NCI-H1436 treated with DMSO at 0.1 percent for 48 hours (cell line): ENCODE data around the gene PSD4.

Experiments
- DNase-seq: peaks from one replicate; lab custom pipeline; 2025; lab: John Stamatoyannopoulos, UW

PSD4 gene

DNA sequence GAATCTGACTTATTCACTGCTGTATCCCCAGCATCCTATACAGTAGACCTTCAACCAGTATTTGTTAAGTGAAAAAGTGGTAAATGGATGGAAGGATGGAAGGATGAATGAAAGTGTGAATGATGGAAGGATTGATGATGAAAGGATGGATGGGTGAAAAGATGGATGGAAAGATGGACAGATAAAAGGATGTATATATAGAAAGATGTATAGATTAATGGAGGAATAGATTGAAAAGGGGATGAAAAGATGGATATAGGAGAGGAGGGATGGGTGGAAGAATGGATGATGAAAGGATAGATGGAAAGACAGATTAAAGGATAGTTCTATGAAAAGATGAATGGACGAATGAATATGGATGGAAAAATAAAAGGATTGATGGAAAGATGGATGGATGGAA is 50.0 kb downstream of the PSD4 start:
- DNase-seq, result no peak

DNA sequence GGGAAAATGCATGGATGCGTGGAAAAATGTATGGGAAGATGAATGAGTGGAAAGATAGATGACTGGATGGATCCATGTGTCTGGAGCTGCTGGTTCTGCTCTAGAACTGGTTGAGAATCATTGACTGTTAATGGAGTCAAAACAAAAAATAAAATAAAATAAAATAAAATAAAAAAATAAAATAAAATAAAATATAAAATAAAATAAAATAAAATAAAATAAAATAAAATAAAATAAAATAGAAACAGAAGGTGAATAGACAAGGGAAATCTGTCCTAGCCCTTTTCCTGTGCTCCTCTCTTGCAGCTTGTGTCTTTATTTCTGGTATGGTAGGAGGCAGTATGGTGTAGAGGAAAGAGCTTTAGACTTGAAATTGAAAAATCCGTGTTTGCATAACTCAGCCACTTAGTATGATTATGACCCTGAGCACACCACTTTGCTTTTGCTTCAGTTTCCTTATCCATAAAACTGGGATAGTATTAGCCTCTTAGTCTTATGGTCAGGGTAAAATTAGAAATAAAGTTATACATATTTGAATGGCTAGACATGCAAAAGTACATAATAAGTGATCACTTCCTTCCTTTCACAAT is 51.0 kb downstream of the PSD4 start:
- DNase-seq, result no peak

GRCh38 chr2:113225263-113226259 is 51.8 kb downstream of the PSD4 start:
- no peak for DNase-seq

- DNase-seq, result no peak
Observed at GRCh38 chr2:113226462-113226861, 52.7 kb downstream of the PSD4 start.

DNA sequence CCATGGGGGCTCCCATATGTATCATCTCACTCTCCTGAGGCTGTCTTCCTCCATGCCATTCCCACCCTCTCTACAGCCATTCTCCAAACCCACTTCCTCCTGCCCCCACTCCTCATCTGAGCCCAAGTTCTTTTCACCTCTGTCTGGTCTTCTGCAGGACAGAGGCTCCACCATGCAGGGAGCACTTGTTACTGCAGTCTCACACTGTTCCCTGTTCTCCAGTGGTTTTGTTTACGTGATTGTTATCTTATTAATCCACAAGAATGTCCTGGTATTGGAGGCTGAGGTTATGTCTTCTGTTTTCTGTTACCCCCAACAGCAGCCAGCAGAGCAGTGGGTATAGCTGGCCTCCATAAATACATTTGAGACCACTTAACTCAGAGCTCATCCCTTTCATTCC is 53.5 kb downstream of the PSD4 start:
- no peak for DNase-seq

DNA sequence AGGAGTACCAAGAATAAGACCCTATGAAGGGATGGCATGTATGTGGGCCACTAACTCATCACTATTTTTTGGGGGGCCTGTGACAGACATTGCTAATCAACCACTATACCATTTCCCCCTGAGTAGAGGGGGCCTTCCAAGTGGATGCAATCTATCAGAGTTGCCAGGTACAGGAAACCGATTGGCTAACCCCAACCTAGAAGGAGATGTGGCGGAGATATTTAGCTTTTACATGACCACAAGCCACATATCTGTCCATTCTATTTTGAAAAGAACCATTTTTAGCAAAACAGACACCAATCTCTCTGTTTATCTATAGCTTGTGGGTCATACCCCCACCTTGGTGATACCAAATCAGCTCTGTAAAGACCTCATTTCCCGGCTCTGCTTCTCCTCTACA is 53.9 kb downstream of the PSD4 start:
- no peak for DNase-seq

DNA sequence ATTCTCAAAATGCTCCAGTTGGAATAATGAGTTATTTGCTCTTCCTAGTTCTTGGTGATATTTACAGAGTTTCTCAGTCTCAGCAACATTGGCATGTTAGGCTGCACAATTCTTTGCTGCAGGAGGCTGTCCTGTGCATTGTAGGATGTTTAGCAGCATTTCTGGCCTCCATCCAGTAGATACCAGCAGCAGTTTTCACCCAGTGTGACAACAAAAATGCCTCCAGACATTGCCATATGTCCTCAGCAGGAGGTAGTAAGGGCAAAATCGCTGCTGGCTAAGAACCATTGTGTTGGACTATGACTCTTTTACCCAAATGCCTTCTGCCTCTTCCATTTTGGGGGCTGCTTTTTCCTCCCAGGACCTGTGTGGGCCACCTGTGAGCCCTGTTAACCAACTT is 54.6 kb downstream of the PSD4 start:
- DNase-seq, result no peak

GRCh38 chr2:113228991-113229716 is 55.4 kb downstream of the PSD4 start:
- no peak for DNase-seq

GRCh38 chr2:113229795-113230194 is 56.0 kb downstream of the PSD4 start:
- DNase-seq, result no peak

DNA sequence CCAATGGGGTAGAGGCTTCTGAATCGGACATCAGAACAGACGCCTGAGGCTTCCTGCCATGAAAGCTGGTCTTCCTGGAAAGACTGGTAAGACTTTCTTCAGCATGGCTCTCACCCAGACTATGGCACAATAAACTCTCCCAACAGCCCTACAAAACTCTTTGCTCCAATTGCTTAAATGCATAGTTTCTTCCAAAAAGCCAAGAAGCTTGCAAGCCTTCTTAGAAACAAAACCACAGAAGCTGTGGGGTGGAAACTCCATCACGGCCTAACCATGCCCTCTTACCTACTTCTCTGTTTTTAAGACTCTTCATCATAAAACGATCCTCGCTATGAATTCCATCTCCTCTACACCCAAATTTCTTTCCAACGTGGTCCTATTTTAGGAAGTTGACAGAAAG is 56.8 kb downstream of the PSD4 start:
- DNase-seq, result no peak

GRCh38 chr2:113231064-113231463 is 57.3 kb downstream of the PSD4 start:
- DNase-seq, result no peak

- no peak for DNase-seq
Observed at GRCh38 chr2:113232123-113232522, 58.4 kb downstream of the PSD4 start.

GRCh38 chr2:113232740-113233139 is 59.0 kb downstream of the PSD4 start:
- DNase-seq, result no peak

GRCh38 chr2:113233593-113234550 is 60.1 kb downstream of the PSD4 start:
- DNase-seq, result no peak

DNA sequence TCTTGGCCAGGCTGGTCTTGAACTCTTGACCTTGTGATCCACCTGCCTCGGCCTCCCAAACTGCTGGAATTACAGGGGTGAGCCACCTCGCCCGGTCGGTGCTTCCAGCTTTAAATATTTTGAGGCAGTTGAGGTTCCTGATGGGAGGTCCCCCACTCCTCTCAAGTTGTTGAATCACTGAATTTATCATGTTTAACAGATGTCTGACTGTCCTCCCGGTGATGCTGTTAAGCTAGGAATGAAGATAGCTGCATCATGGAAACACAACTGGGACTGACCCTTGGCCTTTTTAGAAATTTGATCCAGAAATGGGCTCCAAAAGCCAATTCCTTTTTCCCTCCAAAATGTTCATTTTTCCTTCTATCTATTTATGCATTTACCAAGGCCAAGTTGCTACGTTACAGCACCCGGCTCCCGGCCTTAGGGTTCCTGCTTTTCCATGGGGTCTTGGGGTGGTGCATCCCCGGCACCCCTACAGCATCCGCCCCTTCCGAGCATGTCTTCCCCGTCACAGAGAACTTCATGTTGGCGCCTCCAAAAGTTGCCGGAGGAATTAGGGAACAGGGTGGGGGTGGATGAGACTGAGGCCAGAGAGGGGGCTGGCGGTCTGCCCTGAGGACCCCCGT is 61.1 kb downstream of the PSD4 start:
- DNase-seq, result no peak

- DNase-seq, result peak; percentile 7
Observed at GRCh38 chr2:113235347-113236226, 61.8 kb downstream of the PSD4 start.

- no peak for DNase-seq
Observed at GRCh38 chr2:113236367-113237159, 62.8 kb downstream of the PSD4 start.

DNA sequence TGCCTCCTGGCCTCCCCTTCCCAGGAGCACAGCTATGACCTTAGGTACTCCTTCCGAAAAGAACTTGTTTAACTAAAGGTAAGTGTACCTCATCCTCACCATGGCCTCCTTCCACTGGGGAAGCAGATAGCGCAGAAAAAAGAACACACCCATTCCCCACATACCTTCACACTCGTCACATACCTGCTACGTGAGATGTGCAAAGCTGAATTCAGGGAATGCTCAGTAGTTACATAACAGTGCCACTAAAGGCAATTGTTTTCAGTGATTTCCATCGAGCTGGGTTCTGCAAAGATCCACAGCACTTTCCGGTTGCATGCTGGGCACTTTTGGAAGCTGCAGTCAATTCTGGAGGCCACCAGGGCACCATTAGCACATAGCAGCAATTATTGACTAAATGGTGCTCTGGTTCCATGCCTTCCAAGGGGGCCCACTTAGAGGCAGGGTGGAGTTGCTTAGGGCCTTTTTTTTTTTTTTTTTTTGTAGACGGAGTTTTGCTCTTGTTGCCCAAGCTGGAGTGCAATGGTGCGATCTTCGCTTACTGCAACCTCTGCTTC is 63.9 kb downstream of the PSD4 start:
- no peak for DNase-seq
